GM21619 (cell line): ENCODE data around the gene TCF7L2.
A peak's percentile ranks its signal among the peaks of the same experiment; 100 is the strongest.

ENCODE experiments used
- ATAC-seq: cut with Tn5 transposase; IDR thresholded peaks from one replicate; pipeline ENCODE4 v1.9.1; 2021; ENCODE audit not compliant: unreplicated experiment

TCF7L2 gene

GRCh38 chr10:113139699-113140098 is 189.7 kb downstream of the TCF7L2 start:
- ATAC-seq, result no peak

GRCh38 chr10:113140143-113141011 is 190.3 kb downstream of the TCF7L2 start:
- no peak for ATAC-seq

GRCh38 chr10:113142601-113143362 is 192.7 kb downstream of the TCF7L2 start:
- no peak for ATAC-seq

GRCh38 chr10:113144576-113144975 is 194.5 kb downstream of the TCF7L2 start:
- ATAC-seq, result no peak

- ATAC-seq, result no peak
Measured at GRCh38 chr10:113148071-113148825, 198.2 kb downstream of the TCF7L2 start.

- ATAC-seq, result no peak
Measured at GRCh38 chr10:113148901-113149300, 198.9 kb downstream of the TCF7L2 start.

- ATAC-seq, result no peak
Measured at GRCh38 chr10:113149626-113150025, 199.6 kb downstream of the TCF7L2 start.

GRCh38 chr10:113151190-113151666 is 201.2 kb downstream of the TCF7L2 start:
- no peak for ATAC-seq

GRCh38 chr10:113153493-113154102 is 203.6 kb downstream of the TCF7L2 start:
- ATAC-seq, result no peak

- ATAC-seq, result no peak
Measured at GRCh38 chr10:113157441-113157840, 207.4 kb downstream of the TCF7L2 start.

- no peak for ATAC-seq
Measured at GRCh38 chr10:113158183-113158582, 208.1 kb downstream of the TCF7L2 start.

GRCh38 chr10:113159563-113159962 is 209.5 kb downstream of the TCF7L2 start:
- no peak for ATAC-seq

GRCh38 chr10:113160641-113161040 is 210.6 kb downstream of the TCF7L2 start:
- no peak for ATAC-seq

GRCh38 chr10:113161066-113161465 is 211.0 kb downstream of the TCF7L2 start:
- no peak for ATAC-seq

- no peak for ATAC-seq
Measured at GRCh38 chr10:113162960-113163359, 212.9 kb downstream of the TCF7L2 start.

- no peak for ATAC-seq
Measured at GRCh38 chr10:113165673-113166072, 215.6 kb downstream of the TCF7L2 start.

- no peak for ATAC-seq
Measured at GRCh38 chr10:113167702-113168101, 217.7 kb downstream of the TCF7L2 start.

- no peak for ATAC-seq
Measured at GRCh38 chr10:113168584-113168983, 218.5 kb downstream of the TCF7L2 start.

GRCh38 chr10:113169111-113169510 is 219.1 kb downstream of the TCF7L2 start:
- no peak for ATAC-seq

- ATAC-seq, result peak; percentile 95
Measured at GRCh38 chr10:113169853-113170460, 219.9 kb downstream of the TCF7L2 start.
